OCI-LY1 (cell line): ENCODE results near the gene EPB41L2.

Experiments used
- EZH2 ChIP-seq: fragments of 200-600 bp; sonication (generic), shearing (Covaris generic); IDR thresholded peaks from 2 replicates; pipeline ENCODE4 v1.8.0; 2017; ENCODE audit warnings: borderline replicate concordance, mixed run types, mild to moderate bottlenecking, antibody characterized with exemption, low read length, moderate library complexity, mixed read lengths
- TF ChIP-seq, protein P1 (sequence below): fragments of 200-600 bp; sonication (generic), shearing (Covaris generic); IDR thresholded peaks from 2 replicates; pipeline ENCODE4 v1.5.1; 2017; ENCODE audit warnings: mild to moderate bottlenecking, antibody characterized with exemption, low read length, moderate library complexity, mixed read lengths

DNA sequence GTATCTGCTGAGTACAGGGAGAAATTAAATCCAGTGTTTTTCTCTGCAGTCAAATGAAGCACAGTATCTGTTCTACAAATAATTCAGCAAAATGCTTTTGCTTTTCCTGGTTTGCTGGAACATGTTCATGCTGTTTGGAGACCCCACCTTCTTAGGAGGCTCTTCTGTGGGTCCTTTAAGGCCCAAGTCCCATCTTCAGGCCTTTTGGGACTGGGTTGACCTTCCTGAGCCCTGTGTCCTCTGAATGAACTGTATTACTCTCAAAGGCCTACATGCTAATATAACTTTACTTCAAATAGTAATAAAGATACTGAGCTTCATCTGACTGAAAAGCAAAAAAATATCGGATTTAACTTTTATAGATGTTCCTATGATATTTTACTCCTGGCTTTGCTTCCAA is 216.5 kb downstream of the EPB41L2 start:
- TF ChIP-seq, protein P1, sequence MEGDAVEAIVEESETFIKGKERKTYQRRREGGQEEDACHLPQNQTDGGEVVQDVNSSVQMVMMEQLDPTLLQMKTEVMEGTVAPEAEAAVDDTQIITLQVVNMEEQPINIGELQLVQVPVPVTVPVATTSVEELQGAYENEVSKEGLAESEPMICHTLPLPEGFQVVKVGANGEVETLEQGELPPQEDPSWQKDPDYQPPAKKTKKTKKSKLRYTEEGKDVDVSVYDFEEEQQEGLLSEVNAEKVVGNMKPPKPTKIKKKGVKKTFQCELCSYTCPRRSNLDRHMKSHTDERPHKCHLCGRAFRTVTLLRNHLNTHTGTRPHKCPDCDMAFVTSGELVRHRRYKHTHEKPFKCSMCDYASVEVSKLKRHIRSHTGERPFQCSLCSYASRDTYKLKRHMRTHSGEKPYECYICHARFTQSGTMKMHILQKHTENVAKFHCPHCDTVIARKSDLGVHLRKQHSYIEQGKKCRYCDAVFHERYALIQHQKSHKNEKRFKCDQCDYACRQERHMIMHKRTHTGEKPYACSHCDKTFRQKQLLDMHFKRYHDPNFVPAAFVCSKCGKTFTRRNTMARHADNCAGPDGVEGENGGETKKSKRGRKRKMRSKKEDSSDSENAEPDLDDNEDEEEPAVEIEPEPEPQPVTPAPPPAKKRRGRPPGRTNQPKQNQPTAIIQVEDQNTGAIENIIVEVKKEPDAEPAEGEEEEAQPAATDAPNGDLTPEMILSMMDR = no peak
- no peak for TF ChIP-seq EZH2
